GM18867 (cell line): ENCODE measurements around the gene CAPN2.

Source experiments
- ATAC-seq: cut with Tn5 transposase; IDR thresholded peaks from one replicate; pipeline ENCODE4 v1.9.1; 2021; ENCODE audit warnings: mild to moderate bottlenecking, moderate library complexity; ENCODE audit not compliant: unreplicated experiment

The CAPN2 gene

GRCh38 chr1:223702735-223703667 is 9.3 kb upstream of the CAPN2 start:
- no peak for ATAC-seq

- no peak for ATAC-seq
Observed at GRCh38 chr1:223703668-223704013, 8.7 kb upstream of the CAPN2 start.

DNA sequence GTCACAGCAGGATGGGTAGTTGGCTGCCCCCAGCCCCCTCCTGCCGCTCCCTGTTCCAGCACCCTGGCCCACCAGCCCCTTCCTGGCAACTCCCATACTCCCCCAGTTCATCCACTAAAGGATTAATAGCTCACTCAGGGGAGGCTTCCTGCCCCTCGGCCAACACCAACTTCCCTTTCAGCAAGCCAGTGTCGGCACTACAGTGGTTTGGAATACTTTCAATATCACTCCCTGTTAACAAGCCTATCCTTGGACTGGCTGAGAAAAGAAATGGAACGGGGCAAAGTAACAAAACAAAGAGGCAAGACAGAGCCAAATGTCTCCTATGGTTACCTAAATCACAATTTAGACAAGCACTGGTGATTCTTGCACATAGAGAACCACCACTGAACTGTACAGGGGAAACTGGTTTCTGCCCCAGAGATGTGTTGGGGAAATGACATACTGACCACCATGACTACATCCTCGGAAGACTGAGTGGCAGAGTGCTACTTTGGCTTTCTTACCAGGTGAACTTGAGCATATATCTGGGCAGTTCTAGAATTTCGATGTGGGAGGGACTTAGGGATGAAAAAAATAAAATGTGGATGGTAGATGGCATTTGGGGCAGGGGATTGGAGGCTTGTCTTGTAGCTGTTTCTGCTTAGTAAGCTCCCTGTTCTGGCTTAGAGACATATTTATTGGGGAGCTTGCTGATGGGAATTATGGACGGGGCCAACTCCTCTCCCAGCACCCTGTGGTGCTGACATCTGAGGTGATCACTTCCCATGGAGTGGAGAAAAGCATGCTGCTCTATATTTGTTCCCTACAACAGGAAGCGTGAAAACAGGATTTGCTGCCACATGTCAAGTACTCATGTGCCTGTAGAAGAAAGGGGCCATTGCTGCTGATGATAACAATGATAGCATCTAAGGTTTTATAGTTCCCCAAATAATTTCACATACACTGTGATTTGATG is 7.1 kb upstream of the CAPN2 start:
- ATAC-seq: peak; percentile 45

- ATAC-seq: no peak
Observed at GRCh38 chr1:223706077-223706973, 6.0 kb upstream of the CAPN2 start.

- no peak for ATAC-seq
Observed at GRCh38 chr1:223707256-223708000, 4.9 kb upstream of the CAPN2 start.

DNA sequence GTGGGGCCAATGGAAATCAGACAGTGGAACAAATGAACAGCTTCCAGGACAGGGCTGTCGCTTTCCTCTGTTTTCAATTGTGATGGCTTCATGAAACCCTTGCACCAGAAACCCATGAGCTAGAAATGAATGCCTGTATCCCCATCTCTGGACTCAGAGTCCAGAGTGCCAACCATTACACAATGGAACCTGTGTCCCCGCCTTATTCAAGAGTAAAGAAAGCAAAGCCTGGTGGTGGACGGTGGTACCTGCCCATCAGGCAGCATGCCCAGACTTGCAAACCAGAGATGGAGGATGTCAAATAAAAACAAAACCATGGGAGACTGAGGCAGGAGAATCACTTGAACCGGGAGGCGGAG is 4.4 kb upstream of the CAPN2 start:
- ATAC-seq: no peak

GRCh38 chr1:223708651-223709268 is 3.6 kb upstream of the CAPN2 start:
- no peak for ATAC-seq

DNA sequence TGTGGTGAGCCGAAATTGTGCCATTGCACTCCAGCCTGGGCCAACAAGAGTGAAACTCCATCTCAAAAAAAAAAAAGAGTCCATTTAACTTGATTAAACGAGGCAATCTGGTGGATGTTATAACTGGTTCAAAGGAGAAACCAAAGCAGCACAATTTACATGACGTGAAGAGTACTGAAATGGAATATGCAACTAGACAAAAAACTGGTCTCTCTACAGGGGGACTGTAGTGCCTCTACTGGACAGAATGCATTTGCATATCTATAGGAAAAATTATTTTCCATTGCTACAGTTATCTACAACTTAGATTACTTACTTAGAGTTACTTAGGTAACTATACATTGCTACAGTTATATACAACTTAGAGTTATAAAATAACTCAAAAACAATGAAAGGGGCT is 2.7 kb upstream of the CAPN2 start:
- no peak for ATAC-seq

GRCh38 chr1:223710179-223711133 is 1.9 kb upstream of the CAPN2 start:
- ATAC-seq: no peak

DNA sequence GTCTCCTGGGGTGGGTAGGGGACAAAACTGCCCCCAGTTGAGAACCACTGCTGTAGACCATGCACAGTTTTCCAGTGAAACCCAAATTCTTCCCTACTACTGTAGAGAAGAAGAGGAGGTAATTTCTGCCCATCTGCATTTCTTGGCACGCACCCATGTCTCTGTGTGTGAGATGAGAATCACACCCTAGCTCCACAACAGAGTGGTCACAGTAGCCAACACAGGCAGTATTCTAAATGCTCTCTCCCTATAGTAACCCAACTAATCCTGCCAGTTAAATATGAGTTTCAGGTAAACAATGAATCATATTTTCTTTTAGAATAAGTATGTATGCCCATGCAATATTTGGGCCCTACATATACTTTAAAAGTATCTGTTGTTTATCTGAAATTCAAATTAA is 1.2 kb upstream of the CAPN2 start:
- ATAC-seq: no peak

DNA sequence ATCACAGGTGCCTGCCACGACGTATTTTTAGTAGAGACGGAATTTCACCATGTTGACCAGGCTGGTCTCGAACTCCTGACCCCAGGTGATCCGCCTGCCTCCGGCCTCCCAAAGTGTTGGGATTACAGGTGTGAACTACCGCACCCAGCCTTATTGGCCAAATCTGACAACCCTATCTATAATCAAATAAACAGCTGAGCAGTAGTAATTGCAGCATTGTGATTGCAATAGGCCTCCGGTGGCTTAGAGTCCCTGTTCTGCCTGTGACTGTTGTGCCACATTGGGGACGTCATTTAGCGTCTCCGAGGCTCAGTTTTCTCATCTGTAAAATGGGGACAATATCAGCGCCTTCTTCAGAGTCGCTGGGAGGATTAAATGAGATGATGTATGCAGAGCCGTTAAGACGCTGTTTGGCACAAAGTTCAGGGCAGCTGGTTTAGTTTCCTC is 569 bp upstream of the CAPN2 start:
- no peak for ATAC-seq

DNA sequence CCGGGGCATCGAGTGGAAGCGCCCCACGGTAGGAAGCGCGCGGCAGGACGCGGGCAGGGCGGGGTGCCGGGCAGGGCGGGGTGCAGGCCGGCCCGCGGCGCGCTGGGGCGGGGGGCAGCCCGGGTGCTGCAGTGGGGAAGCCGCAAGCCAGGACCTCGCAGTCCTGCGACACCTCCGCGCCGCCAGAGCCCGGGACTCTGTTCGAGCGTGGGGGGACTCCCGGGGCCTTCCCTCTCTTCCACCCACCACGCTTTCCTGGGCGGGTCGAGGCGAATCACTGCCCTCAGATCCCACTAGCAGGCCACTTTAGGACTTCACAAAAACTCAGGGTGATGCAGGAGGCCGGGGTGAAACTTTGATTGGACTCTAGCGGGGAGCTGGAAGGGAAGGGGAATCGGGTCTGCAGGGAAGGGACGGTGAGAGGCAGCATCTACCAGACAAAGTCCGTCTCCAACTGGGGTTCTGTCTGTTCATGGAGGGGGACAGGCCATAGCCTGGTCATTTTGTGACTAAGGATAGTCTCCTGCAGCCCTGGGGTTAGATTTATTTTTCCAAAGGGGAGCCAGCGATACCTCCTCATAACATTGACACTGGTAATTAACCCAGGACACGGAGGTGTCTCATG is 623 bp downstream of the CAPN2 start:
- peak; percentile 36 for ATAC-seq

DNA sequence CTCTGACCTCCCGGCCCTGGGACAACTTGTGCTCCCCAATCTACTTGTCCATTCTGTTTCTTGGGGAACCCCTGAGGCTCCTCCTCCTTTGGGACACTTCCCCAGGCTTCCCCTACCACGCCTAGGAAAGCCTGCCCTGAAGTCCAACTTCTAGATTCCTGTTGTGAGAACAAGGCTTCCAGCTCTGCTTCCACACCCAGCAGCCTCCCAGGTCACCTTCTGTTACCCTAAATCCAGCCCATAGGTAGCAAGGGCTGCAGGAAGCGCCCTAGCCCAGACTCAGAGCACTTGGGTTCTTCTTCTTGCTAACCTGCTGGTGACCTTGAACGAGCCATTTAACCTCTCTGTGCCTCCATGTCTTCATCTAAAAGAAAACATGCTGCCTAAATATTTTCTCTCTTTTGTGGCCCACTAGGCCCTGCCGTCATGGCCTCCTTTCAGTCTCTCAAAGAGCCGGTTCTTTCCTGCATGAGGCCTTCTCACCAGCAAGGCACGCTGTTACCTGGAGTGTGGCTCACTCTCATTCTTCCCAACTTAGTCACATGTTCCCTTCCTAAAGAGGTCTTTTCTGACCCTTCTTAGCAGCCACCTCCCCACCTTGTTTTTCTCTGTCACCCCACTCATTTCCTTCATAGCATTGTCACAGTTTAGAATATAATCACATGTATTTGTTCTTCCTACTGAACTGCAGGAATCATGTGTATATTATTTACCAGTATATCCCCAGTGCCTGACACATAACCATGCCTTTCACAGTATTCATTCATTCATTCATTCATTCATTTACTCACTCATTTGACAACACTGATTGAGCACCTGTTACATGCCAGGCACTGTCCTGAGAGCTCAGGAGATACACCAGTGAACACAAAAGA is 1.4 kb downstream of the CAPN2 start:
- ATAC-seq: no peak

GRCh38 chr1:223714421-223714724 is 2.0 kb downstream of the CAPN2 start:
- no peak for ATAC-seq

DNA sequence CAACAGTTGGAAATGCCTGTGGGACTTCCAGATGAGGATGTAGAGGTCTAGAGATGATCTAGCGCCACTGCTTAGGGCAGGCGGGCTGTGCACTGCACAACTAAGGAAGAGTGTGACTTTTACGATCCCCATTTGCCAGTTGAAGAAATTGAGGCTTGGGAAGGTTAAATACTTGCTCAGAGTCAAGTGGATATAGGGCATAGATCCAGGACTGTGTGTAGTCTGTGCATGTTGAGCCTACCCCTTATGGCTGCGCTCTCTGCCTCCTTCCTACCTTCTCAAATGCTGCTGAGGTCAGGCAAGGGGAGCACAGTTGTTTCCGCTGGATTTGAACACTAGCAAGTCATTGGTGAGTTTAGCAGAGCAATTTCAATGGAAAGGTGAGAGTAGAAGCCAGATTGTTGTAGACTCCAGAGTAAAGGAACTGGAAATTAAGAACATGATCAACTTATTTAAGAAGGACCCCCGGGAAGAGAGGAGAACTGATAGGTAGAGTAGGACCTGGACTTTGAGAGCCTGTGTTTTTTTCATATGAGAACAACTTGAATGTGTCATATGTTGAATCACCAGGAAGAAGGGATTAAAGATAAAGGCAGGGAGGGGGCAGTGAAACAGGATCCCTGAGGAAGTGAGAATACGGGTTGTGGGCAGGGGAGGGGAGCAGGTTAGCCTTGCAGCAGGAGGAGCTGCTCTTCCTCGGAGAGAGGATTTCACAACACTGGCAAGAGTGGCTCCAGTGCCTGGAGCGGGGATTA is 2.7 kb downstream of the CAPN2 start:
- no peak for ATAC-seq

- no peak for ATAC-seq
Observed at GRCh38 chr1:223715604-223716172, 3.3 kb downstream of the CAPN2 start.
